Ascending aorta (tissue), 2 donors: ENCODE measurements around the gene TCERG1L. TPM values are rescaled to one million over a fixed set of nuclear protein-coding genes. Genes with fewer than 3 reads are reported as not detected.

Experiments
- DNase-seq, 2 donors: peaks; one replicate each; pipeline ENCODE4 v3.0.0-alpha.2; 2019; ENCODE audit warnings: low spot score in 2 of 2
- H3K27ac ChIP-seq, 2 donors: fragments of 200-600 bp; sonication (generic); one replicate each; pipeline ENCODE4 v1.5.1; 2016 to 2017; ENCODE audit warnings: mild to moderate bottlenecking in 1 of 2
- H3K27me3 ChIP-seq: fragments of 200-600 bp; sonication (generic); one replicate; pipeline ENCODE4 v1.5.1; 2017
- H3K36me3 ChIP-seq, 2 donors: fragments of 200-600 bp; sonication (generic); one replicate each; pipeline ENCODE4 v1.5.1; 2016
- H3K4me1 ChIP-seq, 2 donors: fragments of 200-600 bp; sonication (generic); one replicate each; pipeline ENCODE4 v1.5.1; 2016 to 2017; ENCODE audit warnings: mild to moderate bottlenecking in 1 of 2
- H3K4me3 ChIP-seq, 2 donors: fragments of 200-600 bp; sonication (generic); one replicate each; pipeline ENCODE4 v1.5.1; 2016 to 2017; ENCODE audit warnings: mild to moderate bottlenecking in 1 of 2
- H3K9me3 ChIP-seq, 2 donors: fragments of 200-600 bp; sonication (generic); one replicate each; pipeline ENCODE4 v1.5.1; 2016
- CTCF ChIP-seq, 3 experiments: fragments of 200-600 bp in 2 of 3; fragments of 450-650 bp in 1 of 3; sonication (generic) in 2 of 3; IDR thresholded peaks; one replicate each; pipeline ENCODE4 v1.5.1; 2016 to 2019; ENCODE audit warnings: antibody characterized with exemption in 3 of 3, mild to moderate bottlenecking in 1 of 3, moderate library complexity in 1 of 3
- intact Hi-C: fragments of 100-400 bp; cut with DNase I; formaldehyde crosslinking; loops from one replicate; pipeline ENCODE4 v1.15.1; 2023
- total RNA-seq: library from RNA; depleted of rRNA; stranded (reverse); fragments of >200 nt; gene quantifications from one replicate; pipeline ENCODE4 v1.1.0, GENCODE V29; 2016

Gene TCERG1L
- total RNA-seq, 1 donor from 2014 or later: not detected

- DNase-seq: peak in 1 of 2 donors; percentile 40
- H3K4me1 ChIP-seq: no peaks in the 10 kb centered on the region
- TF ChIP-seq CTCF (IDR thresholded peaks at IDR 0.05): no peak
- H3K27me3 ChIP-seq: no peaks in the 10 kb centered on the region
- H3K27ac ChIP-seq: no peak overlapping the region
- no peak overlapping the region for H3K4me3 ChIP-seq
- intact Hi-C loops: no loop called here
- H3K9me3 ChIP-seq: no peaks in the 10 kb centered on the region
- H3K36me3 ChIP-seq: no peaks in the 10 kb centered on the region
Measured at GRCh38 chr10:131070856-131071255, 240.7 kb downstream of the TCERG1L start.

- H3K4me1 ChIP-seq: no peaks in the 10 kb centered on the region
- no peaks in the 10 kb centered on the region for H3K27me3 ChIP-seq
- no peak overlapping the region for H3K4me3 ChIP-seq
- no peak for DNase-seq
- no peak overlapping the region for H3K27ac ChIP-seq
- H3K36me3 ChIP-seq: no peaks in the 10 kb centered on the region
- TF ChIP-seq CTCF (IDR thresholded peaks at IDR 0.05): no peak
- intact Hi-C loops: no loop called here
- no peaks in the 10 kb centered on the region for H3K9me3 ChIP-seq
Measured at GRCh38 chr10:131068760-131069159, 242.8 kb downstream of the TCERG1L start.

- no peaks in the 10 kb centered on the region for H3K27me3 ChIP-seq
- peak in 1 of 2 donors; percentile 43 for DNase-seq
- no peaks in the 10 kb centered on the region for H3K4me1 ChIP-seq
- intact Hi-C loops: no loop called here
- H3K9me3 ChIP-seq: no peaks in the 10 kb centered on the region
- H3K27ac ChIP-seq: no peak overlapping the region
- H3K36me3 ChIP-seq: no peaks in the 10 kb centered on the region
- no peak overlapping the region for H3K4me3 ChIP-seq
- no peak for TF ChIP-seq CTCF (IDR thresholded peaks at IDR 0.05)
Measured at GRCh38 chr10:131068311-131068710, 243.2 kb downstream of the TCERG1L start.

GRCh38 chr10:131067690-131068089 lies 243.8 kb downstream of the TCERG1L start:
- Histone ChIP-seq H3K4me1 (no peaks in the 10 kb centered on the region), H3K4me3 (no peak overlapping the region)
- TF ChIP-seq CTCF (IDR thresholded peaks at IDR 0.05): no peak

GRCh38 chr10:131065673-131066305 lies 245.7 kb downstream of the TCERG1L start:
- Histone ChIP-seq H3K9me3 (no peaks in the 10 kb centered on the region), H3K36me3 (no peaks in the 10 kb centered on the region), H3K27me3 (no peaks in the 10 kb centered on the region), H3K4me1 (no peaks in the 10 kb centered on the region), H3K4me3 (no peak overlapping the region), H3K27ac (no peak overlapping the region)
- no peak for TF ChIP-seq CTCF (IDR thresholded peaks at IDR 0.05)
- intact Hi-C loops: no loop called here
- DNase-seq: peak in 1 of 2 donors; percentile 21

More at GRCh38 chr10:131067690-131068089, 243.8 kb downstream of the TCERG1L start:
- intact Hi-C loops: no loop called here
- no peak overlapping the region for H3K27ac ChIP-seq
- peak in 1 of 2 donors; percentile 28 for DNase-seq
- H3K36me3 ChIP-seq: no peaks in the 10 kb centered on the region
- H3K27me3 ChIP-seq: no peaks in the 10 kb centered on the region
- H3K9me3 ChIP-seq: no peaks in the 10 kb centered on the region
